Measurements from ENCODE around the gene KRT81.

DNA sequence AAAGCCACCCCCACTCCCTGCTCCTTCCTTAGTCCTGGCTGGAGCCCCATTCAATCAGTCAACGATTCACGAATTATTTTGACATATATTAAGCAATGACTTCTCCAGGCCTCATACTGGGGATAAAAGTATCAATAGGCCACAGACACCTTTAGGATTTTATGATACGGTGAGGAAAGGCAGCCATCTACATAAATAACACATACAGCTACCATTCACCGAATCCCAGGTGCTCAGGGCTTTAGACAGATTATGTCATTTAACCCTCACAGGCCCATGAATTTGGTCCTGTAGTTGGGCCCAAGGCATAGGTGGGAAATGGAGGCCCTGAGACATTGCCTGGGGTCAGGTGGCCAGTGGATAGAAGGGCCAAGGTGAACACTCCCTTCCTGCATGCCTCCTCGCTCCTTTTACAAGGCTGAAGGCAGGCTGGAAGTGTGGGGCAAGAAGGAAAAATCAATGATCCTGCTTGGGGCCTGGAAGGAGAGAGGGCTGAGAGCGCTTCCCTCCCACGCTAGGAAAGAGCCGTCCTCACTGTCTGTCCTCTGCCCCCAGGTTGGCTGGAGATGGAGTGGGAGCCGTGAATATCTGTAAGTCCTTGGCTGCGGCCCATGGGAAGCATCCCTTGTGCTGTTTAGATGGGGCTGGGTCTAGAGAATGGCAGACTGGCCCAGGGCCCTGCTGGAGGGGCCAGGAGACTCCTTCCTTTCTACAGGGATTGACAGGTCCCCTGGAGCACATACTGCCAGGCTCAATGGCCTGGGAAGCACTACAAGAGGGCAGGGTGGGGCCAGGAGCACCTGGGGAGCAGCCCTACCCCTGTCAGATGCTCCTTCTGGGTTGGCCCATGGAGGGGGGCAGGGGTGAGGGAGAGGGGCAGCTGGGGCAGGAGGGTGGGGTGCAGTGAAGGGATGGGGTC, 43.5 kb downstream of the KRT81 start:
- TF ChIP-seq, protein P1, sequence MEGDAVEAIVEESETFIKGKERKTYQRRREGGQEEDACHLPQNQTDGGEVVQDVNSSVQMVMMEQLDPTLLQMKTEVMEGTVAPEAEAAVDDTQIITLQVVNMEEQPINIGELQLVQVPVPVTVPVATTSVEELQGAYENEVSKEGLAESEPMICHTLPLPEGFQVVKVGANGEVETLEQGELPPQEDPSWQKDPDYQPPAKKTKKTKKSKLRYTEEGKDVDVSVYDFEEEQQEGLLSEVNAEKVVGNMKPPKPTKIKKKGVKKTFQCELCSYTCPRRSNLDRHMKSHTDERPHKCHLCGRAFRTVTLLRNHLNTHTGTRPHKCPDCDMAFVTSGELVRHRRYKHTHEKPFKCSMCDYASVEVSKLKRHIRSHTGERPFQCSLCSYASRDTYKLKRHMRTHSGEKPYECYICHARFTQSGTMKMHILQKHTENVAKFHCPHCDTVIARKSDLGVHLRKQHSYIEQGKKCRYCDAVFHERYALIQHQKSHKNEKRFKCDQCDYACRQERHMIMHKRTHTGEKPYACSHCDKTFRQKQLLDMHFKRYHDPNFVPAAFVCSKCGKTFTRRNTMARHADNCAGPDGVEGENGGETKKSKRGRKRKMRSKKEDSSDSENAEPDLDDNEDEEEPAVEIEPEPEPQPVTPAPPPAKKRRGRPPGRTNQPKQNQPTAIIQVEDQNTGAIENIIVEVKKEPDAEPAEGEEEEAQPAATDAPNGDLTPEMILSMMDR (IDR thresholded peaks at IDR 0.05) = no peak
- no peak for TF ChIP-seq EP300 (IDR thresholded peaks at IDR 0.05)
